ENCODE results near the gene CNTN6. TPM values are rescaled to one million over a fixed set of nuclear protein-coding genes. Genes with fewer than 3 reads are reported as not detected.

The CNTN6 gene
- total RNA-seq, 1 donor: not detected

DNA sequence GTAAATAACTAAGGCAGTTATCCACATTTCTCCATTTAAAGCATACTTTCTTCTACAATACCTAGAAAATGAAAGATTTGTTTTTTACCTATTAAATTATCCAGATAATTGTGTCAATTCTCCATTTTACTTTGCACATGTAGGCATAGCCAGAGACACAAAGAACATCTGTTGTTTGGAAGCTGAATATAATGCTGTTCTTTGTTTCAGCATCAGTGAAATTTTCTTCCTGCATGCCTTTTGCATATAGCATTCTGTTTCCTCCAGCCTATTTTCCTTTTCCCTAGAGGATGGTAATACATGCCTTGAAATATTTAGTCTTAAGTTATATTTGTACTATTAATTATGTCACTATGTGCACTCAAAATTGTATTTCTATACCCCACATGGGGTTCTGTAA, 233.7 kb downstream of the CNTN6 start:
- Histone ChIP-seq H4K20me1 (ENCODE audit: insufficient read depth, low read length) (no peaks in the 10 kb centered on the region), H3K36me3 (ENCODE audit: insufficient read depth, low read length) (no peaks in the 10 kb centered on the region), H3K9me3 (ENCODE audit: low read depth, low read length) (peaks cover 2% of the 10 kb centered on the region), H3K79me2 (ENCODE audit: insufficient read depth, low read length) (no peaks in the 10 kb centered on the region), H3K4me1 (ENCODE audit: insufficient read depth, low read length) (no peaks in the 10 kb centered on the region), H2AFZ (ENCODE audit: low read length) (no peak overlapping the region), H3K4me3 (ENCODE audit: insufficient read depth, low read length) (no peak overlapping the region), H3K27ac (ENCODE audit: low read depth, low read length) (no peak overlapping the region), H3K4me2 (ENCODE audit: insufficient read depth, low read length) (no peak overlapping the region), H3K27me3 (ENCODE audit: insufficient read depth, low read length) (no peaks in the 10 kb centered on the region)
- no peak for TF ChIP-seq CTCF (IDR thresholded peaks at IDR 0.05; ENCODE audit: extremely low read depth, low read depth, low read length)
- no peak for DNase-seq (ENCODE audit: insufficient read length, low spot score, missing footprints)

DNA sequence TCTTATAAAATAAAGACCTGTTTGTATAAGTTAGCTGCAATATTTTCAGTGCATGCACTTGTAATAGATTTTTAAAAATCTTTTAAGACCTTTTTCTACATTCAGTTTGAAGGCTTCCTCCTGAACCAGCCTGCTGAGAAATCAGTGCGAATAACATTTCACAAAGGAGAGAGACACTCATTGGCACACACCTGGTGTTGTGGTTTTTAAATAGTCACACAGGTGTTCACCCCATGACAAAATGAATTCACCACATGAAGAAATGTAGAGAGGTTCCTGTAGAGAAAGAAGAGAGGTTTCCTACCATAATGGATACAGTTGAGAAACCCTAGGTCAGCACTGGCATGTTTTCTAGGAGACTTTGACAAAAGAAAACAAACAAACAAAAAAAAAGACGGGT, 237.3 kb downstream of the CNTN6 start:
- Histone ChIP-seq H3K36me3 (ENCODE audit: insufficient read depth, low read length) (no peaks in the 10 kb centered on the region), H3K4me3 (ENCODE audit: insufficient read depth, low read length) (no peak overlapping the region), H2AFZ (ENCODE audit: low read length) (no peak overlapping the region), H3K79me2 (ENCODE audit: insufficient read depth, low read length) (no peaks in the 10 kb centered on the region), H3K9me3 (ENCODE audit: low read depth, low read length) (no peaks in the 10 kb centered on the region), H3K4me2 (ENCODE audit: insufficient read depth, low read length) (no peak overlapping the region), H3K27me3 (ENCODE audit: insufficient read depth, low read length) (no peaks in the 10 kb centered on the region), H3K4me1 (ENCODE audit: insufficient read depth, low read length) (no peaks in the 10 kb centered on the region), H4K20me1 (ENCODE audit: insufficient read depth, low read length) (no peaks in the 10 kb centered on the region), H3K27ac (ENCODE audit: low read depth, low read length) (no peak overlapping the region)
- no peak for DNase-seq (ENCODE audit: insufficient read length, low spot score, missing footprints)
- no peak for TF ChIP-seq CTCF (IDR thresholded peaks at IDR 0.05; ENCODE audit: extremely low read depth, low read depth, low read length)

GRCh38 chr3:1346386-1346785, 253.6 kb downstream of the CNTN6 start:
- no peaks in the 10 kb centered on the region for H3K79me2 ChIP-seq (ENCODE audit: insufficient read depth, low read length)
- H3K27ac ChIP-seq (ENCODE audit: low read depth, low read length): no peak overlapping the region
- no peaks in the 10 kb centered on the region for H4K20me1 ChIP-seq (ENCODE audit: insufficient read depth, low read length)
- H3K9me3 ChIP-seq (ENCODE audit: low read depth, low read length): no peaks in the 10 kb centered on the region
- DNase-seq (ENCODE audit: insufficient read length, low spot score, missing footprints): no peak
- H3K4me2 ChIP-seq (ENCODE audit: insufficient read depth, low read length): no peak overlapping the region
- no peaks in the 10 kb centered on the region for H3K27me3 ChIP-seq (ENCODE audit: insufficient read depth, low read length)
- H3K4me1 ChIP-seq (ENCODE audit: insufficient read depth, low read length): no peaks in the 10 kb centered on the region
- TF ChIP-seq CTCF (IDR thresholded peaks at IDR 0.05; ENCODE audit: extremely low read depth, low read depth, low read length): no peak
- no peaks in the 10 kb centered on the region for H3K36me3 ChIP-seq (ENCODE audit: insufficient read depth, low read length)
- H3K4me3 ChIP-seq (ENCODE audit: insufficient read depth, low read length): no peak overlapping the region
- no peak overlapping the region for H2AFZ ChIP-seq (ENCODE audit: low read length)

DNA sequence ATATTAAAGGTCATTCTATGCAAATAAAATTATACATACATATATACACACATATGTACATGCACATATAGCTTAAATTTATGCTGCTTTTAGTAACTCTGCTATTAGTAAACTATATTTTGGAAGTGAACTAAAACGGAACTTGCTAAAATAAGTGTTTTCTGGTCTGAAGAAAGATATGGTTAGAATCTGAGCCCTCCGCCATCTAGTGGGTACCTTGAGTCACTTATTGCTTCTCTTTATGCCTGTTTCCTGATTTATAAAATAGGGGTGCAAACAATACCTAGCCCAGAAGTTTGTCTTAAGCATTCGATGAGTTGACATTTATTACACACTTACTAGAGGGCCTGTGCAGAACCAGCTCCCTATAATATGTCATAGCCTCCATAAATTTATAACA, 255.7 kb downstream of the CNTN6 start:
- Histone ChIP-seq H4K20me1 (ENCODE audit: insufficient read depth, low read length) (no peaks in the 10 kb centered on the region), H3K4me1 (ENCODE audit: insufficient read depth, low read length) (no peaks in the 10 kb centered on the region), H3K79me2 (ENCODE audit: insufficient read depth, low read length) (no peaks in the 10 kb centered on the region), H3K4me3 (ENCODE audit: insufficient read depth, low read length) (no peak overlapping the region), H3K27ac (ENCODE audit: low read depth, low read length) (no peak overlapping the region), H3K27me3 (ENCODE audit: insufficient read depth, low read length) (no peaks in the 10 kb centered on the region), H2AFZ (ENCODE audit: low read length) (no peak overlapping the region), H3K36me3 (ENCODE audit: insufficient read depth, low read length) (no peaks in the 10 kb centered on the region), H3K4me2 (ENCODE audit: insufficient read depth, low read length) (no peak overlapping the region), H3K9me3 (ENCODE audit: low read depth, low read length) (no peaks in the 10 kb centered on the region)
- no peak for TF ChIP-seq CTCF (IDR thresholded peaks at IDR 0.05; ENCODE audit: extremely low read depth, low read depth, low read length)
- DNase-seq (ENCODE audit: insufficient read length, low spot score, missing footprints): no peak

All from osteoblast (primary cell).